HG02571 (cell line): ENCODE results near the gene SGMS1.
"Not testable (repeated sequence)": the region's sequence is repeated elsewhere in the genome, so short reads cannot be mapped to it uniquely, and the experiment has no call there.

Experiments
- ATAC-seq: cut with Tn5 transposase; IDR thresholded peaks from one replicate; pipeline ENCODE4 v1.9.1; 2021; ENCODE audit warnings: mild to moderate bottlenecking, moderate library complexity; ENCODE audit not compliant: unreplicated experiment

The SGMS1 gene

GRCh38 chr10:50355693-50356480 is 267.9 kb downstream of the SGMS1 start:
- not testable (repeated sequence) for ATAC-seq

- no peak for ATAC-seq
Observed at GRCh38 chr10:50351483-50352146, 272.1 kb downstream of the SGMS1 start.

- ATAC-seq, result no peak
Observed at GRCh38 chr10:50350366-50350765, 273.4 kb downstream of the SGMS1 start.

GRCh38 chr10:50349554-50349953 is 274.2 kb downstream of the SGMS1 start:
- no peak for ATAC-seq

- ATAC-seq, result peak; percentile 84
Observed at GRCh38 chr10:50347394-50347802, 276.4 kb downstream of the SGMS1 start.

GRCh38 chr10:50346942-50347341 is 276.8 kb downstream of the SGMS1 start:
- no peak for ATAC-seq

- no peak for ATAC-seq
Observed at GRCh38 chr10:50345545-50345944, 278.2 kb downstream of the SGMS1 start.

GRCh38 chr10:50343702-50344331 is 279.9 kb downstream of the SGMS1 start:
- ATAC-seq, result no peak

GRCh38 chr10:50341987-50342386 is 281.8 kb downstream of the SGMS1 start:
- no peak for ATAC-seq

- ATAC-seq, result no peak
Observed at GRCh38 chr10:50336140-50336539, 287.6 kb downstream of the SGMS1 start.

GRCh38 chr10:50335397-50335796 is 288.4 kb downstream of the SGMS1 start:
- ATAC-seq, result no peak

GRCh38 chr10:50334273-50334672 is 289.5 kb downstream of the SGMS1 start:
- ATAC-seq, result no peak

GRCh38 chr10:50333872-50334271 is 289.9 kb downstream of the SGMS1 start:
- ATAC-seq, result no peak

GRCh38 chr10:50332108-50332842 is 291.5 kb downstream of the SGMS1 start:
- no peak for ATAC-seq

GRCh38 chr10:50331486-50331885 is 292.3 kb downstream of the SGMS1 start:
- no peak for ATAC-seq

- ATAC-seq, result no peak
Observed at GRCh38 chr10:50326757-50327701, 296.7 kb downstream of the SGMS1 start.

GRCh38 chr10:50326172-50326555 is 297.6 kb downstream of the SGMS1 start:
- ATAC-seq, result no peak

- ATAC-seq, result no peak
Observed at GRCh38 chr10:50325449-50326171, 298.1 kb downstream of the SGMS1 start.

- ATAC-seq, result no peak
Observed at GRCh38 chr10:50324680-50325393, 298.9 kb downstream of the SGMS1 start.
